ENCODE results near the gene BCKDHA.
A peak's percentile ranks its signal among the peaks of the same experiment; 100 is the strongest.
"Not testable (repeated sequence)": the region's sequence is repeated elsewhere in the genome, so short reads cannot be mapped to it uniquely, and the experiment has no call there.

Gene BCKDHA

DNA sequence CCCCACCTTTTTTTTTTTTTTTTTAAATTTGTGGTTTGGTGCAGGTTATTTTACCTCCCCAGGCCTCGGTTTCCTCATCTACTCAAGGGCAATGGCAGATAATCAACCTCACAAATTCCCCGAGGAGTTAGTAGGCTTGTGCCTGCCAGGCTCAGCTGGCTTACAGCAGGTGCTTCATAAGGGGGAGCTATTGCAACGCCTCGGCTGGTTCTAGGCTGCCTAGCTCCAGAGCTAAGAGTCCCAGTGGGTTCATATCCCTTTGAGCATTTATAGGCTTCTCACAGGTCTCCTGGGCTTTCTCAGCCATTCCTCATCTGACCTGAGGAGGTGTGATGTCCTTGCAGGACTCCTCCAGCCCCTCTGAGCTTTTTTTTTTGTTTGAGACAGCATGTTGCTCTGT lies 10.6 kb downstream of the BCKDHA start:
- TF ChIP-seq, protein P1, sequence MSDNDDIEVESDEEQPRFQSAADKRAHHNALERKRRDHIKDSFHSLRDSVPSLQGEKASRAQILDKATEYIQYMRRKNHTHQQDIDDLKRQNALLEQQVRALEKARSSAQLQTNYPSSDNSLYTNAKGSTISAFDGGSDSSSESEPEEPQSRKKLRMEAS (IDR thresholded peaks at IDR 0.05; ENCODE audit: low read depth, low read length): 0 out of 2 replicates have a peak, but pooled peaks have one; percentile 18
- no peak for TF ChIP-seq POLR2A (IDR thresholded peaks at IDR 0.05; ENCODE audit: extremely low read depth, insufficient read length)
- peak; percentile 21; the same call in 1 of the 2 replicates for TF ChIP-seq MYC (IDR thresholded peaks at IDR 0.05; ENCODE audit: low read depth, low read length)
- peak; percentile 42 for TF ChIP-seq CTCF (IDR thresholded peaks at IDR 0.05; ENCODE audit: low read depth, low read length)
- peak; percentile 88 for DNase-seq (ENCODE audit: low read depth)
- H3K4me3 ChIP-seq (ENCODE audit: low read depth, low read length): no peak overlapping the region

DNA sequence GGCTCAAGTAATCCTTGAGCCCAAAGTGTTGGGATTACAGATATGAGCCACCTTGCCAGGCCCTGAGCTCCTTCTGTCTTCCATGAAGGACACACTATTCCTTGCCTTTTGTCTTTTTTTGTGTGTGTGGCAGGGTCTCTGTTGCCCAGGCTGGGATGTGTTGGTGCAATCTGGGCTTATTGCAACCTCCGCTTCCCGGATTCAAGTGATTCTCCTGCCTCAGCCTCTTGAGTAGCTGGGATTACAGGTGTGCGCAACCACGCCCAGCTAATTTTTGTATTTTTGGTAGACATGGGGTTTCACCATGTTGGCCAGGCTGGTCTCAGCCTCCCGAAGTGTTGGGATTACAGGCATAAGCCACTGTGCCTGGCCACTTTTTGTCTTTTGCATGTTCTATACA lies 11.2 kb downstream of the BCKDHA start:
- not testable (repeated sequence) for H3K4me3 ChIP-seq (ENCODE audit: low read depth, low read length)

DNA sequence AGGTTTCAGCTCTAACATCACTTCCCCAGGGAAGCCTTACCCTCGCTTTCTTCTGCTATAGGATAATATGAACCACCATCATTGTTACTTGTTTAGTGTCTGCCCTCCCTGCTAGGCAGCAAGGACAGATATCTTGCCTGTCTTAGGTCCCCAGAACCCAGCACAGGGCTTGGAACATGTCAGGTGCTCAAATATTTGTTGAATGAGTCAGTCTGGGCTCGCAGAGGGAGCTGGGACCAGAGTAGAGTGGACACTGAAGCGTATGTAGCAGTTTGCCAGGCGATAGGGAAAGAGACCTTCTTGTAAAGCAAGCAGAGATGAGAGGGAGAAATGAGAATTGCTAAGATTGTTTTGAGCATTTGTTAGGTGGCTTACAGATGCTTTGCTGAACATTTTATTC lies 11.7 kb downstream of the BCKDHA start:
- H3K4me3 ChIP-seq (ENCODE audit: low read depth, low read length): no peak overlapping the region
- DNase-seq (ENCODE audit: low read depth): peak; percentile 29
- TF ChIP-seq CTCF (IDR thresholded peaks at IDR 0.05; ENCODE audit: low read depth, low read length) (no peak), MYC (IDR thresholded peaks at IDR 0.05; ENCODE audit: low read depth, low read length) (no peak), POLR2A (IDR thresholded peaks at IDR 0.05; ENCODE audit: extremely low read depth, insufficient read length) (no peak)
- TF ChIP-seq, protein P1 (IDR thresholded peaks at IDR 0.05; ENCODE audit: low read depth, low read length): no peak

More for the DNA sequence above, 11.2 kb downstream of the BCKDHA start:
- DNase-seq (ENCODE audit: low read depth): not testable (repeated sequence)

DNA sequence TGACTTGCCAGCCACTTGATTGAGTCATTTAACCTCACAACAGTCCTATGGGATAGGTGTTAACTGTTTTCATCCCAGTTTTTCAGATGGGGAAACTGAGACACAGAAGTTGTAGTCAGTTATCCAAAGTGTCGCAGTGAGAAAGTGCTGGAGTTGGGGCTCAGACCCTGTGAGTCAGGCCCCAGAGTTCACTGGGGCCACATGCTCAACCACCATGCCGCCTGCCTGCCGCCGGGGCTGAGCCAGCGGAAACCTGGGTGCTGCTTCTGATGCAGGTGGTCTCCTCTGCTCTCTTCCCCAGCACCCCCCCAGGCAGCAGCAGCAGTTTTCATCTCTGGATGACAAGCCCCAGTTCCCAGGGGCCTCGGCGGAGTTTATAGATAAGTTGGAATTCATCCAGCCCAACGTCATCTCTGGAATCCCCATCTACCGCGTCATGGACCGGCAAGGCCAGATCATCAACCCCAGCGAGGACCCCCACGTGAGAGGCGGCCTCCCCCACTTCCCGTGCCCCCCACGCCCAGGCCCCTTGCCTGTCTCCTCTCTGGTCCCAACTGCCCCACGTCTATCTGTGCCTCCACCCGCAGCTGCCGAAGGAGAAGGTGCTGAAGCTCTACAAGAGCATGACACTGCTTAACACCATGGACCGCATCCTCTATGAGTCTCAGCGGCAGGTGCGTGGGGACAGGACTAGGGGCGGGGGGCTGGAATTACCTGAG lies 12.9 kb downstream of the BCKDHA start:
- DNase-seq (ENCODE audit: low read depth): no peak
- no peak overlapping the region for H3K4me3 ChIP-seq (ENCODE audit: low read depth, low read length)
- TF ChIP-seq, protein P1 (IDR thresholded peaks at IDR 0.05; ENCODE audit: low read depth, low read length): no peak
- no peak for TF ChIP-seq POLR2A (IDR thresholded peaks at IDR 0.05; ENCODE audit: extremely low read depth, insufficient read length)
- TF ChIP-seq CTCF (IDR thresholded peaks at IDR 0.05; ENCODE audit: low read depth, low read length): no peak
- TF ChIP-seq MYC (IDR thresholded peaks at IDR 0.05; ENCODE audit: low read depth, low read length): no peak

GRCh38 chr19:41411100-41411967 lies 13.7 kb downstream of the BCKDHA start:
- no peak overlapping the region for H3K4me3 ChIP-seq (ENCODE audit: low read depth, low read length)
- no peak for DNase-seq (ENCODE audit: low read depth)
- no peak for TF ChIP-seq POLR2A (IDR thresholded peaks at IDR 0.05; ENCODE audit: extremely low read depth, insufficient read length)
- TF ChIP-seq CTCF (IDR thresholded peaks at IDR 0.05; ENCODE audit: low read depth, low read length): no peak
- TF ChIP-seq MYC (IDR thresholded peaks at IDR 0.05; ENCODE audit: low read depth, low read length): no peak
- TF ChIP-seq, protein P1 (IDR thresholded peaks at IDR 0.05; ENCODE audit: low read depth, low read length): no peak

DNA sequence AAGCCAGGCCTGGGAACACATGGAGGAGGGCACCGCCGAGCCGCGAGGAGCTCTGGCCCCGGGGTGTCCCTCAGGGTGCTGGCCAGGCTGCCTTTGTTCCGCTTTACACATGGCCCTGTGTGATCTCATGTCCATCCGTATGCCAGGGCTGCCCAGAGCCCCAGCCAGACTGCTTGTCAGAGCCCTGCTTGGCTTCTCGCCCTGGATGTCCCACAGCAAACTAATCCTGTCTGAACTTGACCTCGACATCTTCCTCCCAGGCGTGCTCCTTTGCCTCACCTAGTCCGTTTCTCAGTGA lies 14.3 kb downstream of the BCKDHA start:
- TF ChIP-seq, protein P1 (IDR thresholded peaks at IDR 0.05; ENCODE audit: low read depth, low read length): no peak
- TF ChIP-seq POLR2A (IDR thresholded peaks at IDR 0.05; ENCODE audit: extremely low read depth, insufficient read length) (no peak), CTCF (IDR thresholded peaks at IDR 0.05; ENCODE audit: low read depth, low read length) (no peak), MYC (IDR thresholded peaks at IDR 0.05; ENCODE audit: low read depth, low read length) (no peak)
- DNase-seq (ENCODE audit: low read depth): no peak
- H3K4me3 ChIP-seq (ENCODE audit: low read depth, low read length): no peak overlapping the region
